Esophagus muscularis mucosa (tissue), 4 donors: ENCODE data around the gene LRCOL1.

ENCODE experiments used
- CTCF ChIP-seq, 3 experiments: fragments of 200-600 bp in 2 of 3; fragments of 450-650 bp in 1 of 3; sonication (generic) in 2 of 3; IDR thresholded peaks; one replicate each; pipeline ENCODE4 v1.5.1; 2017 to 2019; ENCODE audit warnings: antibody characterized with exemption in 3 of 3, mild to moderate bottlenecking in 2 of 3, moderate library complexity in 1 of 3
- EP300 ChIP-seq: sonication (generic); formaldehyde crosslinking; IDR thresholded peaks from one replicate; pipeline ENCODE4 v1.6.1; 2017; ENCODE audit warnings: antibody characterized with exemption
- POLR2A ChIP-seq: fragments of 450-650 bp; IDR thresholded peaks from one replicate; pipeline ENCODE4 v1.6.1; 2017; ENCODE audit warnings: antibody characterized with exemption, moderate library complexity, mild to moderate bottlenecking, low read depth

GRCh38 chr12:132606927-132607326 lies 3.5 kb downstream of the LRCOL1 start:
- TF ChIP-seq POLR2A (no peak), CTCF (IDR thresholded peaks at IDR 0.05) (no peak), EP300 (no peak)
